Embryonic facial prominence (tissue), 1 donor: ENCODE results near the gene BHMT2.
A peak's percentile ranks its signal among the peaks of the same experiment; 100 is the strongest.

Experiments used
- DNase-seq: peaks from one replicate; pipeline ENCODE4 v3.0.0-alpha.2; 2016; ENCODE audit errors: extremely low spot score

Gene BHMT2, protein sequence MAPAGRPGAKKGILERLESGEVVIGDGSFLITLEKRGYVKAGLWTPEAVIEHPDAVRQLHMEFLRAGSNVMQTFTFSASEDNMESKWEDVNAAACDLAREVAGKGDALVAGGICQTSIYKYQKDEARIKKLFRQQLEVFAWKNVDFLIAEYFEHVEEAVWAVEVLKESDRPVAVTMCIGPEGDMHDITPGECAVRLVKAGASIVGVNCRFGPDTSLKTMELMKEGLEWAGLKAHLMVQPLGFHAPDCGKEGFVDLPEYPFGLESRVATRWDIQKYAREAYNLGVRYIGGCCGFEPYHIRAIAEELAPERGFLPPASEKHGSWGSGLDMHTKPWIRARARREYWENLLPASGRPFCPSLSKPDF

GRCh38 chr5:79069488-79070349 lies at the start of gene BHMT2, which contains the start of gene DMGDH:
TSS of gene BHMT2 (plus strand) at chr5:79069767. CDS start at chr5:79069783, 16 bp downstream.
TSS of gene DMGDH (minus strand) at chr5:79069674. CDS start at chr5:79069620, 54 bp downstream.
- DNase-seq = no peak

DNA sequence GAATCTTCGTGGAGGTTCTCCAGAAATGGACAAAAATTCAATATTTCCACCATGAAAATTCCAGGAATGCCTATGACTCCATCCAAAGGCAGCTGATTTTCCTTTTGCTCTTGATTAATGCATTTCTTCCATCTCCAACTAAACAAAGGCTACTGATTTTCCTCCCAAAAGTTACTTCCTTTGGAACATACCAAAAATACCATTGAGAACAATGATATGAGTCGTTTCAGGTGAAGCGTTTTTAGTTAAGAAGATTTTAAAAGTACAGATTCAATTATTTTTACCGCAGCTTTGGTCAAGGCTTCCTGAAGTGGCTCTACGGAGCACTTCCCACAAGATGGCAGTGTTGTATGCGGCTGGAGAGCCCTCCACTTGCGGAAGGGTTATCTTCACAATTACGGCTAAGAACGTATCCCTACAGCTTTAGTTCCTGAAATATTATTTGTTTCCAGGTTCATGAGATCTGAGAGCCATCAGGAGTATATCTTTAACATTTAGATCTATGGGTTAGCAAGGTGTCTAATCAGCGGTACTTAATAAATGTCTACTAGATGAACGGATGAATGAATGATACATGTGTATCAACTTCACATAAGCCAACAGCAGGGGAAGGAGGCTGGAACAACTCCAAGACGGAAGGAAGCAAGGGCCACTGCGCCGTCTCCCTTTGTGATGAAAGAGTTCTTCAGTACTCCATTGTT lies 48.6 kb upstream of the BHMT2 start:
- no peak for DNase-seq

DNA sequence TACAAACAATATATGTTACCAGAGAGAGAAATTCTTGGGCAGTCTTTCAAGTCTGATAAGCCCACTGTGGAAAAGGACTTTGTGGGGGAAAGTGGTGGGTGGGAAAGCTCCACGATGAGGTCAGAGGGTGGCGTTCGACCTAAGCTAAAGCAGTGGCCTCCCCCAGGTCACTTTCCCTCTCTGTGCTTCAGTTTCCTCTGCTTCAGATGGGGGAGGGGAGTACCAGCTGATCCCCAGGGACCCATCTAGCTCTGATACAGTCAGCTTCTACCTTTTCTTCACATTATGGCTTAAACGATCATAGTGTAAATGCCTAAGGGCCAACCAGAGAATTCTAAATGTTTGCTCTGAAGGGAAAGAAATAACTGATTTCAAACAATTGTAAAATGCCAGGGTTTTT lies 47.8 kb upstream of the BHMT2 start:
- DNase-seq = no peak

DNA sequence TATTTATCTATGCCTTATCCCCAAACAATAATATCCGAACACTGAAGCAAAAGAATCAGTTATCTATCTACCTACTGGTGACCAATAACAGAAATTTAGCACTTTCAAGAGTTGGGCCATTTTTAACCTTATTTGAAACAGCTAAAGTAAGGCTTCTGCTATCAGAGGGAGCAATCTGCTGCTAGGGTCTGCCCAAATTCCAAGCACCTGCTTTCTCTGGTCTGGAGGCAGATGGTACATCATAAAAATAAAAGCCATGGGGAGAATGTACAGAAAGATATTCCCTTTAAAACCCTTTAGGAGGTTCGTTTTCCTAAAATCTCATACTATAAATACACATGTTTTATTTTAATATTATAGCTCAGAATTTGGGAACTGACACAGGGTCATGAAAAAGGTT lies 46.8 kb upstream of the BHMT2 start:
- DNase-seq = no peak

DNA sequence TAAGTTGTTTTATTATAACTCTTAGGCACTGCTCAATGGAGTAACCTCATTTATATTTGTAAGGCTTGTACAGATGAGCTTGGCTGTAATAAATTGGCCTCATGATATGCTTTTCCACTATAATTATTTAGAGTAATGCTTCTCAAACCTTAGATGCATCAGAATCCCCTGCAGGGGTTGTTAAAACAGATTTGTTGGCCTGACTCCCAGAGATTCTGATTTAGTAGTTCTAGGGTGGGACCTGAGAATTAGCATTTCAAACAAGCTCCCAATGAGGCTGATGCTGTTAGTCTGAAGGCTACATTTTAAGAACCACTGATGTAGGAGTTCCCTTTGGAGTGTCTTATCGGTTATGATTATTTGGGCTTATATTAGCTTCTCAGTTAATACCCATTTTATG lies 46.2 kb upstream of the BHMT2 start:
- no peak for DNase-seq

DNA sequence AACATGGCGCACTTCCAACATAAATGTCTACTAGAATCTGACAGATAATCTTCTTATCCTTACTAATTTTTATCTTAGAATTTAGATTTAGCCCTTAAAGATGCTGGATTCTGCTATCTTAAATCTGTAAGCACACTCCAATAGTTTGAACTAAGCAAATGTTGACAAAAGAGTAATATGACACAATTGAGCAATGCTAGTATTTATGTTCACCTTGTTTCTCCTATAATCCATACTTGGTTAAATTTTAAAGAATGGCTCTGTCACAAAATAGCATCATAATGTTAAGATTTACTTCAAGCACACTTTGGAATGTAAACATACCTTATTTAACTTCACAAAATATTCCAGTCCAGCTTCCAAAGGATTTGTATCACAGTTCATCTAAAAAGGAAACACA lies 45.6 kb upstream of the BHMT2 start:
- no peak for DNase-seq

DNA sequence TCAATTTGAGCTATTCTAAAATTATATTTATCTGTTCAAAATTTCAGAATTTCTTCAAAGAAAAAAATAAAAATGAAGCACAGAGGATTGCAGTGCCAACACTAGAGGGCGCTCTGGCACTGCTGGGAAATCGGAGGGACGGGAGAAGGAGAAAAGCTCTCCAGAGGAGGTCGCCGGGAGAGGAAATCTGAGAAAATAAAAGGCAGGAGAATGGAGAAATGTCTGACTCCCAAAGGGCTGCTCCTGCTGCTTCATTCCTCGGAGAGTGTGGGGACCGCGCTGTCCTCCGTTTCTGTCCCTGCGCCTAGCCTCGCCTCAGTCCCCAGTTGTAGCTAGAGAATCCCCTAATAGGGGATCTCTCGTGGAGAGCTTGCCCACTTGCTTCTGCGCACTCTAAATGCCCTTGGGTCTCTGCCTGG lies 44.5 kb upstream of the BHMT2 start:
- peak; percentile 81 for DNase-seq

DNA sequence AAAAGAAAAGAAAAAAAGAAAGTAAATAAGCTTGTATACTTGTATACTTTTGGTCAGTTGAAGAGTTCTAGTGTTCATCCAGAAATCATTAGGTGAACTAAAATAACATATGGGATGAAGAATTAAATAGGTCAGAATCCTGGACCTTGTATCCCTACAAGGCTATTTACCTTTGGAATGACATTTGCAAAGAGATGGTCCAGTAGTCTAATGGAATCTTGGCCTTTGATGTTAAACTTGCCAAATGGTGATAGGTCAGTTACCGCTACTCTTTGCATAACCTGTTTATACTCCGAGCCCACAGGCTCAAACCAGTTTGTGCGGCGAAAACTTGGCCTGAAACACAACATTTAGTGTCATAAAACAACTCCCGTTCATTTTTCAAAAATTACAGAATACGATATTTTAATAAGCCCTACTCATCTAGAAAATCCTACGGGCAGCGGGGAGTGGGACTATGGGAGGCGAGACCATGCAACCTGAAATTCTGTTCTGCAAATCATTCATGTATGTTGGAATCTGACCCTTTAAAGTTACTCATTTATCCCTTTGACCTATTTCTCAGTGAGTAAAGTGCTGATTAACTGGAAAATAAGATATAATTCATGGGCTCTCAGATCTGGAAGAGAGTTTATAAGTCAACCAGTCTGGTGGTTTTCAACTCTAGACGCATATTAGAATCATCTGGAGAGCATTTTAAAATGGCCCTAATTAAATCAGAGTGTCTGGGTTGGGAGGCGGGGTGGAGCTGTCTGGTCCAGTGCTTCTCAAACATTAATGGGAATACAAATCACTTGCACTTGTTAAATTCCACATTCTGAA lies 38.7 kb upstream of the BHMT2 start:
- no peak for DNase-seq

GRCh38 chr5:79031485-79031867 lies 38.1 kb upstream of the BHMT2 start:
- DNase-seq = no peak

- no peak for DNase-seq
Measured at GRCh38 chr5:79032031-79032695, 37.4 kb upstream of the BHMT2 start.

- DNase-seq = no peak
Measured at GRCh38 chr5:79032782-79033181, 36.8 kb upstream of the BHMT2 start.

DNA sequence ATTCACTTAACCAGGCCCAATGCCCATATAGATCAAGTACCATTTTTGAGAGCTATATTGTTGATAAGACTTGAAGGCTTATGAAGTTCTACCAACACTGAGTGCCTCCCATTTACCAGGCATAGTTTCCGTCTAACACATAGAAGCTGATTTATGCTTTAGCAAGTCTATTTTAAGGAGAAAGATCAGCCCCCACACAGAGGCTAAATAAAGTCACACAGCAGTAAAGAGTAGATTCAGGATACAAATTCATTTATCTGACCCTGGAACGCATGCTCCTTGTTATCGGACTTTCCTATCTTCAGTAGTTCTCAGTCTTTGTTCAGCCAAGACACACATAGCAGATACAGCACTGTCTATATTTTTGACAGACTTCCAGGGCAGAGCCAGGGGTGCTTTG lies 34.3 kb upstream of the BHMT2 start:
- DNase-seq = no peak

DNA sequence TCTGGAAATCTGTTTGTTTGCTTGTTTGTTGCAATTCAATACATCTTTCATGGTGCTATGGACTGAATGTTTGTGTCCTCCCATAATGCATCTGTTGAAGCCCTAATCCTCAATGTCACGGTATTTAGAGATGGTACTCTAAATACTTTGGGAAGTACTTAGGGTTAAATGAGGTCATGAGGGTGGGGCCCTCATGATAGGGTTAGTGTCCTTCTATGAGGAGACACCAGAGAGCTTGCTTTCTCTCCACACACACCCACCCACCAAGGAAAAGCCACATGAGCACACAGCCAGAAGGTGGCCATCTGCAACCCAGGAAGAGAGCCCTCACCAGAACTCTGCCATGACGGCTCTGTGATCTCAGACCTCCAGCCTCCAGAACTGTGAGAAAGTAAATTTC lies 32.8 kb upstream of the BHMT2 start:
- DNase-seq = no peak

GRCh38 chr5:79042188-79042587 lies 27.4 kb upstream of the BHMT2 start:
- no peak for DNase-seq

GRCh38 chr5:79047199-79047598 lies 22.4 kb upstream of the BHMT2 start:
- no peak for DNase-seq

- no peak for DNase-seq
Measured at GRCh38 chr5:79048437-79048836, 21.1 kb upstream of the BHMT2 start.

GRCh38 chr5:79050498-79050897 lies 19.1 kb upstream of the BHMT2 start:
- DNase-seq = no peak

DNA sequence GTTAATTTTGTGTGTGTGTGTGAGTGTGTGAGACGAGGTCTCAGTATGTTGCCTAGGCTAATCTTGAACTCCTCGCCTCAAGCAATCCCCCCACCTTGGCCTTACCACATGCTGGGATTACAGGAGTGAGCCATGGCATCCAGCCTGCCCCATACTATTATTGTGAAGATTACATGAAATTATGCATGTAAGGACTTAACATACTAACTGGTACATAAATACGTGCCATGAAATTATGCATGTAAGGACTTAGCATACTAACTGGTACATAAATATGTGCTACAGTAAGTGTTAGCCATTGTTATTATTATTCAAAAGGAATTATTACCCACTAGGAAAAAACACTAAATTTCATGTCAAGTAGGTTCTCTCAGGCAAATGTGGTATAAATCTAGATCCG lies 16.2 kb upstream of the BHMT2 start:
- DNase-seq = no peak

DNA sequence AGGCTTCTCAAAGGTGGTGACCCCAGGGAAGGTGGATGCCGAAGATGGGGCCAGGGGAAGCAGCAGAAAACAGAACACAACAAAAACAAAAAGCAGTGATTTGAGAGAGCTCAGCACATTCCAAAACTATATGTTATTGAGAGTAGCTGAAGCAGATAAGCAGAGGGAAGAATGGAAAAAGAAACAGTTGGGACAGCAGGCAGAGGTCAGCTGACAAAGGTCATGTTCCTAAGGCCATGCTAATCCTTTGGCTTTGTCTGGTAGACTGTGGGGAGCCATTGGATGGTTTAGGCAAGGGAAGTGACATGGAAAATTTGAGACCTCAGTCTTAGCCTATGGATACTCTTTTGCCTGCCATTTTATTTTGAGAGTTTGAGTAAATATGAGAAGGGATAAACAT lies 14.6 kb upstream of the BHMT2 start:
- no peak for DNase-seq

DNA sequence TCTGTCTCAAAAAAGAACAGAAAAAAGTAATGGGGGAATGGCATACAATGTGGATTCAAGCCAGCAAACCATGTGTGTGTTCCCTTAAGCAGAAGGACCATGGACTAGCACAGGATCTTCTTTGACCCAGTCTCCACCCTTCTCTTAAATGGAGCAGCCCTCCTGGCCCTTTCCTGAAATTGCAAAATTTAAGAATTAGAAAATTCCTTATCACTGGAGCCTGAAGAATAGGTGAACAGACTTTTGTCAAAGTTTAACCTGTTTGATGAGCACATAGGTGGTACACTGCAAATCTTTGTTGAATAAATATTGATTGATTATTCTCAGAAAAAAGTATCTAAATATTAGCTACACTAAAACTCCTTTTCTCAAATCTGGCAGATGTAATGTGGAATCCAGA lies 12.7 kb upstream of the BHMT2 start:
- no peak for DNase-seq

GRCh38 chr5:79059674-79060073 lies 9.9 kb upstream of the BHMT2 start:
- no peak for DNase-seq
